GM19239 (cell line): ENCODE results near the gene ELF3.
A peak's percentile ranks its signal among the peaks of the same experiment; 100 is the strongest.
"Not testable (repeated sequence)": the region's sequence is repeated elsewhere in the genome, so short reads cannot be mapped to it uniquely, and the experiment has no call there.

Source experiments
- DNase-seq: peaks from one replicate; pipeline ENCODE4 v3.0.0; 2011; ENCODE audit warnings: low spot score; ENCODE audit not compliant: insufficient read length
- FAIRE-seq: peaks from 2 replicates; lab custom pipeline; 2011; peaks lifted over from hg19 to GRCh38; lab: Jason Lieb, UNC

ELF3 gene

DNA sequence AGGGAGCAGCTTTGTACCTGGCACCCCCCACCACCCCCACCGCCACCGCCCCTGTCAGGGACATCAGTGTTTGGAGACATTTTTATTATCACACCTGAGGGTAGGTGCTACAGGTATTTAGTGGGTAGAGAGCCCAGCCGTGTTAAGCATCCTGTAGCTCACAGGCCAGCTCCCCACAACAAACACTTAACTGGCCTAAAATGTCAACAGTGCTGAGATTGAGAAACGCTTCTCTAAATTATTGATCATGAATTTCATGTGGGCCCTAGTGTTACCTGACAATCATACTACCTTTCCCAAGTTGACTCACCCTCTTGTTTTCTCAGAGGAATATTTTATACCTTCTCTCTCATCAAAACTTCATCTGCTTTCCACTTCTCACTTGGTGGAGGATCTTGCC is 21.4 kb downstream of the ELF3 start:
- FAIRE-seq (no peak), DNase-seq (no peak)

DNA sequence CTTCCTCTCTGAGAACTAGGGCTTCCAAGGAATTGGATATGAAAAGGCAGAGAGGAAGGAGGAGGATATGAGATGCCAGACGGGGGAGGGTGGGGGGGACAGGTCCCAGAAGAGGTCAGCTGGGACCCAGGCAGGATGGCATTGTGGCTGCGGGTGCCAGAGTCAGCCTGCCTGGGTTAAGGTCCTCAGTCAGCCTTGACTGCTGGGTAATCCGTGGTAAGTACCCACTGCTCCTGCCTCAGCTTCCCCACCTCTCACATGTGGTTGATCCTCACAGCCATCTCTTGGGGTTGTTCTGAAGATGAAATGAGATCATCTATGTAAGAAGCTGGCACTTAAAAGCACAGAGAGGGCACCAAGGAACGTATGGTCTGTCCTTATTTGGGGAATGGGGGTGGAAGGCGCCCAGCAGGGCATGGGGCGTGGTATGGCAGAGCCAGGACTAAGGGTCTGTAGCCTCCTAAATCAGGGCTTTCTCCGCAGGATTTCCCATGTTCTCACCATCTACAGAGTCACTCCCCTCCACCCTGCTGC is 23.8 kb downstream of the ELF3 start:
- FAIRE-seq (no peak), DNase-seq (no peak)

DNA sequence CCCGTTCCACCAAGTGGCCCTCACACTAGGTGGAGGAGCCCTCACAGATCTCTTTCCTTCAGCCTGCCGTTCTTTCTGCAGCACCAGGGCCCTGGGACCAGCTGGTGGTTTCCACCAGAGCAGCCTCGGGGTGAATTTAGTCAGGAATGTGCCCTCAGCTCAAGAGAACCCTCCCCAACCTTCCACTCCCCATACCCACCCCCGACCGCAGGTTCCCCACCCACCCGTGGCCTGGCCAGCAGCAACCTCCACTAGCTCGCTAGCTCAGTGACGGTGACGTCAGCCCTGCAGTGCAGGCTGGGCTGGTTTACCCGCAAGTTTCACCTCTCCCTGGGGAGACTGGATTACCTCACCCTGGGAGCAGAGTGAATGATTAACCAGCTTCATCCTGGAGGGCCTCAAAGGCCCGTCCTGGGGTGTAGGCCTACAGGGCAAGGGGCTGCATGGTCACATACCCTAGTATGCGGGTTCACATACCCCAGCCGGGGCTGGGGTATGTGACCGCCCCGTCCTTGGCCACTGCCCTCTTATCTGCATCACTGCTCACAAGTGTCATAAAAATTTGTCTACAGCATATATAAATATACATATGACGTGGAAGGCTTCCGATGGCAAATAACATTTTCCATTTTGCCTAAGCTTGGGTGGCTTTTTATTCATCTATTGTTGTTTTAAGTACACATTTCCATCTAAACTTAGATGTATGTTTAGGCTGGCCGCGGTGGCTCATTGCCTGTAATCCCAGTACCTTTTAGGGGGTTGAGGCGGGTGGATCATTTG is 24.5 kb downstream of the ELF3 start:
- FAIRE-seq (no peak), DNase-seq (no peak)

DNA sequence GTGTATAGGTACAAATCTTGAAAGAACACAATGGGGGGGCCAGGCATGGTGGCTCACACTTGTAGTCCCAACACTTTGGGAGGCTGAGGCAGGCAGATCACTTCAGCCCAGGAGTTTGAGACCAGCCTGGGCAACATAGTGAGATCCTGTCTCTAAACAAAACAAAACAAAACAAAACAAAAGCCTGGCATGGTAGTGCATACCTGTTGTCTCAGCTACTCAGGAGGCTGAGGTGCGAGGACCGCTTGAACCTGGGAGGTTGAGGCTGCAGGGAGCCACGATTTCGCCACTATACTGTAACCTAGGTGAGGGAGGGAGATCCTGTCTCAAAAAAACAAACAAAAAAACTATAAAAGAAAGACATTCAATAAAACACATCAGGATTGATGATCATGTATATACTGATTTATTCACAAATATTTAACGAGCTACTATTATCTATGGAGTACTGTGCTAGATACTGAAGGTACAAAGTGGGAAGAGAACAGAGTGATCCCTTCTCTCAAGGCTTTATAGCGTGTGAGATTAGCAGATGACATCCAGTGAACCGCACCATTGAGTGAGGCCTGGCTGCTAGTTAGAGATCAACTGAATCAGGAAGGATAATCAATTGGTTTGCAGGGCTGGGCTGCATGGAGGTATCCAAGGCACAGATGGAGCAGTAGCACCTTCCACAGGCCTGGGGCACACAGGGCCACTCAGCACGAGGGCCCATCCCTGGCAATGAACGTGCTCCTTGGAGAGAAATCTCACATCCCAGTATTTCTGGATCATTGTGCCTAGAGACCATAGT is 26.4 kb downstream of the ELF3 start:
- DNase-seq = no peak
- FAIRE-seq = no peak

DNA sequence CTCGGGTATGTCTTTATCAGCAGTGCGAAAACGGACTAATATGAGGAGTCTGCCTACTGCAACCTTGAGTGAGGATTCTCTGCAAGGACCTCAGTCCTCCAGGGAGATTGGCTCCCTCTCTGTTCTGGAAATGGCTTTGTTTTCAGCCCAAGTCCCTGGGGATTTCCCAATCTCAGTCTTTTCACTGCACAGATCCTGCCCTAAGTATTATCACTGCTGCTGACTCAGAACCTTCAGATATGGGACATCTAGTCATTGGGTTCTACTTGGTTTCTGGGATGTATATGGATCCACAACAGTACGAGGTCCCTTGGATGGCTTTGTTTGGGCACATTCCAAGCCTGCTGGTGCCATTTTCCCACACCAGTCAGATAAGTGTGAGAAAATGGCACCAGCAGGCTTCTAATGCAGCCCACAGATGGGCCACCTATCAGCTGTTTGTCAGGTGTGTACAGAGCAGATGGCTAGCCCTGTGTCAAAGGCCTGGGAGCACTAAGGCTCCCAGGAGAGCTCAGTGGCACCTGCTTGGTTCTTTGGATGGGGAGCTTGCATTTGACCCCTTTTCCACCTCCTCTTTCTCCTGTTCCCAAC is 27.4 kb downstream of the ELF3 start:
- no peak for FAIRE-seq

DNA sequence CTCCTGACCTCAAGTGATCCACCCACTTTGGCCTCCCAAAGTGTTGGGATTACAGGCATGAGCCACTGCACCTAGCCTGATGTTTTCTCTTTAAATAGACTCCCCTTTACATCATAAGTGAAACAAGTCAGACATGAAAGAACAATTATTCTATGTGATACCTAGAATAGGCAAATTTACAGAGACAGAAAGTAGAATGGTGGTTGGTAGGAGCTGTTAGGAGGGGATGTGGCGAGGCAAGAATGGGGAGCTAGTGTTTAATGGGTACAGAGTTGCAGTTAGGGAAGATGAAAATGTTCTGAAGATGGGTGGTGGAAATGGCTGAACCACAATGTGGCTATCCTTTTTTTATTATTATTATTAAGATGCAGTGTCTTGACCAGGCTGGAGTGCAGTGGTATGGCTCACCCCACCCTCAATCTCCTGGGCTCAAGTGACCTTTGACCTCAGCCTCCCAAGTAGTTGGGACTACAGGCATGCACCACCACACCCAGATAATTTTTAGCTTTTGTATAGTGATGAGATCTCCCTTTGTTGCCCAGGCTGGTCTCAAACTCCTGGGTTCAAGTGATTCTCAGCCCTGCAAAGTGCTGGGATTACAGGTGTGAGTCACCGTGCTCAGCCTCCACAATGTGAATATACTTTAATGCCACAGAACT is 28.4 kb downstream of the ELF3 start:
- FAIRE-seq (peak; percentile 74), DNase-seq (no peak)

More for the DNA sequence above, 27.4 kb downstream of the ELF3 start:
- no peak for DNase-seq

DNA sequence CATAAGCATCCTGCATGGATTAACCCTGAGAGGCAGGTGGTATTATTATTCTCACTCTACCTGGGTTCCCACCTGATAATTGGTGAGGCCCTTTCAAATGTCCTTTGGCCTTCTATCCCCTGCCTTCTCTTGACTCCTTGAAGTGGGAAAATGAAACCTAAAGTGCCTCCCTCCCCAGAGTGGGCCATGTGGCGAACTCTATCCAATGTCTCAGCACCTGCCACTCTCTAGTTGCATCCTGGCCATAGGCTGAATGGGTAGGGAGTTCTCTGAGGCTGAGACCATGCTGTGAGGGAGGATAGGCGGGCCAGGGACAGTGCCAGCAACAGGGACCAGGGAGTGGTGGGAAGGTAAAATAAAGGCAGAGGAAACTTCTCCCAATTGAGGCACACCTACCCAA is 35.3 kb downstream of the ELF3 start:
- DNase-seq (no peak), FAIRE-seq (no peak)

DNA sequence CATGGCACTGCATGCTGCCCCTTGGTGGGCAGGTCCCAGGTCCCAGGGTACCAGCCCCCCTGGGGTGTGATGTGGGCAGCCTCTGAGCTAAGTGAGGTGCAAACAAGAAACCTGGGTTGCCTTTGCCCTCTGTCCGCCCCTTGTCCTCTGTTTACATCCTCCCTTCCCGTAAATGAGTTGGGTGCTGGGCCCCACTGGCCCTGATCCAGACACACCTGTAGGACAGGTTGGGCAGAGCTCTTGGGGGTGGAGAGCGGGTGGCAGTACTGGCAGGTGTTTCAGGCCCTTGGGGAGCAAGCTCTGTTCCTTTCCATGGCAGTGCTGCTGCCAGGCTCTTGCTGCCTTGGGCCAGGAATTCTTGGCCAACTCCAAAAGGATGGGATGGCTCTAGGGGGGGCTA is 35.8 kb downstream of the ELF3 start:
- DNase-seq (no peak), FAIRE-seq (no peak)

DNA sequence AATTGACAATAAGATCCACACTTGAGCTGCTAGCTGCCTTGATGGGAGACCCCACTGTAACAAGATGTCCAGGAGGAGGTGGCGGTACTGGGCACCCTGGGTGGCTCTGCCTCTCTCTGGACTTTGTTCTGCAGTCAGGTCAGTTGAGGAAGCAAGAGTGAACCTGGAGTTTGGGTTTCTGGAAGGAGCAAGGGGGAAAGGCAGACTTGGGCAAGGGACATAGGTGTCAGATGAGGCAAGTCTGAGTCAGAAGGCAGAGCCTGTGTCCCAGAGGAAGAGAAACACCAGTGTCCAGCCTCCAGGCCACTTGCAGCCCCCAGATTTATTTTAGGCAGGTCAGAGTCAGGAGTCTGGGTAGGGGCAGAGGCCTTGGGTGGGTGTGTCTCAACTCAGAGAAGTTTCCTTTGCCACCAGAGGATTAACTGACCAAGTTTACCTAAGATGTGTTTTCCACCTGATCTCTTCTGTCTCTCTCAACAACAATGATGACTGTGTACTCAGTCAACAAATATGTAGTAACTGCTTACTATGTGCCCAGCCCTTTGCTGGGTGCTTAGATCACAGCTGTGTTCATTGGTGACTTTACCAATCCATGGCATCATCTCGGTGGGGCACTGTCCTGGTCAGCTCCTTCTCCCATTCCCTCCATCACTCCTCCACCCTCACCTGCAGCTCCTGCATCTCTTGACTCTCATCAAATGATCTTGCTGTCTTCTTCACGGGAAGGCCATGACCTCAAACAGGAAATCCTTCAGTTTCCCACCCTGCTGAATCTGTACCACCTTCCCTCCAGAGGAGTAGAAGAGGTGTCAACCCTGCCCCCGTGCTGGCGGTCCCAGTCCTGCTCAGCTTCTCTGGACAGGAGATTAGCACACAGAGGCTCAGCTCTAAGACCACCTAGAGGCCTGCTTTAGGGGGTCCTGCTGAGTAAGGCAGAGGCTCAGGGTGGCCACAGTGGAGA is 36.6 kb downstream of the ELF3 start:
- no peak for DNase-seq
- no peak for FAIRE-seq

DNA sequence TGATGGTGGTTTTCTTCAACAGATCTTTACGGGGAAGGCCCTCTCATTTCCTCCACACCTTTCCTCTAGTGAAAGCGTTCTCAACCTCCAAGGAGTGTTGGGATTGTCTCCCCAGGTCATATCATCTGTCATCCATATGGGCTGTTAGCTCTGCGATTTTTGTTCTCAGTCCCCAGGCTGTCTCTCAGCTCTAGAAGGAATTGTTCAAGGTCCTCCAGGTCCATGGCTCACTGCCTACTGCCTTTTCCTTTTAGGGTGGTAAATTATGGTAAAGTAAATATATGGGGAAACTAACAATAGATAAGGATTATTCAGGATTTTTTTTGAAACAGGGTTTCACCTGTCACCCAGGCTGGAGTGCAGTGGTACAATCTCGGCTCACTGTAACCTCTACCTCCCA is 37.6 kb downstream of the ELF3 start:
- FAIRE-seq = no peak
- DNase-seq = no peak

DNA sequence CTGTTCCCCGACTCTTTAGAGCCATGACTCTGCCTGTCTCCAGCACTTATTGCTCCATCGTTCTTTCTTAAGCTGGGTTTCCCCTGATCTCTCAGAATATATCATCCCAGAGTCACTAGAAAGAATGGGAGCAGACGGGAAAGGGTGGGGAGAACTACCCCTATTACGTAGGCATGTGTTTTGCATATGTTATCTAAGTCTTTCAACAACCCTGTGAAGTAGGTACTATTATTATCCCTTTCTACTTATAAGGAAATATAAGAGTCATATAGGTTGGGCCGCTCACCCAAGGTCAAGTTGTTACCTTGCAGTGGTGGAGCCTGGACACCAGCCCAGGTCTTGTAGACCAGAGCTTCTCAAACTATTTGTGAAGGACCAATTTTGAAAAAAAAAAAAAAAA is 38.7 kb downstream of the ELF3 start:
- FAIRE-seq (no peak), DNase-seq (no peak)

DNA sequence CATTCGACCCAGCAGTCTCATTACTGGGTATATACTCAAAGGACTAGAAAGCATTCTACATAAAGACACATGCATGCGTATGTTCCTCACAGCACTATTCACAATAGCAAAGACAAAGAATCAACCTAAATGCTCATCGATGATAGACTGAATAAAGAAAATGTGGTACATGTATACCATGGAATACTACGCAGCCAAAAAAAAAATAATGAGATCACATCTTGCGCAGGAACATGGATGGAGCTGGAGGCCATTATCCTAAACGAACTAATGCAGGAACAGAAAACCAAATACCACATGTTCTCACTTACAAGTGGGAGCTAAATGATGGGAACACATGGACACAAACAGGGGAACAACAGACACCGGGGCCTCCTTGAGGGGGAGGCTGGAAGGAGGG is 43.7 kb downstream of the ELF3 start:
- DNase-seq (no peak), FAIRE-seq (no peak)

DNA sequence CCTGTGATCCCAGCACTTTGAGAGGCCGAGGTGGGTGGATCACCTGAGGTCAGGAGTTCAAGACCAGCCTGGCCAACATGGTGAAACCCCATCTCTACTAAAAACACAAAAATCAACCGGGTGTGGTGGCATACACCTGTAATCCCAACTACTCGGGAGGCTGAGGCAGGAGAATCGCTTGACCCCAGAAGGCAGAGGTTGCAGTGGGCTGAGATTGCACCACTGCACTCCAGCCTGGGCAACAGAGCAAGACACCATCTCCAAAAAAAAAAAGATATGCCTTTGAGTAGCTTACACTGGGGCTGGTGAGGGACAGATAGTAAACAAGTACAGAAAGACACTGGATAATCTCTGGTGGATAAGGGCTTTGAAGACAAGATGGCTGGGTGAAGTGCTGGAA is 44.3 kb downstream of the ELF3 start:
- not testable (repeated sequence) for DNase-seq, FAIRE-seq

DNA sequence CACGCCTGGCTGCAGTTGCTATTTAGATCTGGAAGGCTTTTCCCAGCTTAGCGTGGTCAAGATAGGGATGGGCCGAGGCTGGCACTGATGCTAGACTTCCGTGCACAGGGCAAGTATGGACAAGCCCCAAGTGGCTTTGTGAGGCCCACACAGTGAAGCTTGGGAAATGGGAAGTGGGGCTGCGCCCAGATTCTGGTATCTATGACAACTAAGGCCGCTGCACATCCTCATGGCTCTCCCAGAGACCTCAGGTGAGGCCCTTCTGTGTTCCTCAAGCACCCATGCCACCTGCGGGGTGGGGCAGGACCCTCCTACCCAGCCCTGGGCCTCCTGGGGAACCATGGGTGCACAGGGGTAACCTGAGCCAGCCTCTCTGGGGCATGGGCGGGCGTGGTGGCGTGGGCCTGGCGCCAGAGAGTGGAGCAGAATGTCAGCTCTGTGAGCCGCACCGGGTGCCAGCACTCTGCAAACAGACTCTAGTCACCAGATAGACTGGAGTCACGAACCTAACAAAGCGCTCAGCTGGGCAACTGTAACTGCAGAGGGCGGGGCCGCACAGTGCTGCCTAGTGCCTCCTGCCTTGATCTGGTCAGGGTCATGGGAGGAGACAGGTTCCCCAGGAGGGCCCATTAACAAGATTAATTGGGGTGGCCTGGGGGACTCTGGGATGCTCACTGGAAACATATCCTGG is 46.4 kb downstream of the ELF3 start:
- DNase-seq = no peak
- FAIRE-seq = no peak

DNA sequence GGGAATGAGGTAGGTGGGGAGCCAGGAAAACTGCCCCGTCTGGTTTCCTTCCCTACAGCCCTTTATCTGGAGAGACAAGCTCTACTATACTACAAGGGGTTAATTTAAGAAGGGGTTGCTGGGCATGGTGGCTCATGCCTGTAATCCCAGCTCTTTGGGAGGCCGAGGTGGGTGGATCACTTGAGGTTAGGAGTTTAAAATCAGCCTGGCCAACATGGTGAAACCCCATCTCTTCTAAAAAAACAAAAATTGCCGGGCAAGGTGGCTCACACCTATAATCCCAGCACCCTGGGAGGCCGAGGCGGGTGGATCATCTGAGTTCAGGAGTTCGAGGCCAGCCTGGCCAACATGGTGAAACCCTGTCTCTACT is 46.9 kb downstream of the ELF3 start:
- not testable (repeated sequence) for DNase-seq, FAIRE-seq

DNA sequence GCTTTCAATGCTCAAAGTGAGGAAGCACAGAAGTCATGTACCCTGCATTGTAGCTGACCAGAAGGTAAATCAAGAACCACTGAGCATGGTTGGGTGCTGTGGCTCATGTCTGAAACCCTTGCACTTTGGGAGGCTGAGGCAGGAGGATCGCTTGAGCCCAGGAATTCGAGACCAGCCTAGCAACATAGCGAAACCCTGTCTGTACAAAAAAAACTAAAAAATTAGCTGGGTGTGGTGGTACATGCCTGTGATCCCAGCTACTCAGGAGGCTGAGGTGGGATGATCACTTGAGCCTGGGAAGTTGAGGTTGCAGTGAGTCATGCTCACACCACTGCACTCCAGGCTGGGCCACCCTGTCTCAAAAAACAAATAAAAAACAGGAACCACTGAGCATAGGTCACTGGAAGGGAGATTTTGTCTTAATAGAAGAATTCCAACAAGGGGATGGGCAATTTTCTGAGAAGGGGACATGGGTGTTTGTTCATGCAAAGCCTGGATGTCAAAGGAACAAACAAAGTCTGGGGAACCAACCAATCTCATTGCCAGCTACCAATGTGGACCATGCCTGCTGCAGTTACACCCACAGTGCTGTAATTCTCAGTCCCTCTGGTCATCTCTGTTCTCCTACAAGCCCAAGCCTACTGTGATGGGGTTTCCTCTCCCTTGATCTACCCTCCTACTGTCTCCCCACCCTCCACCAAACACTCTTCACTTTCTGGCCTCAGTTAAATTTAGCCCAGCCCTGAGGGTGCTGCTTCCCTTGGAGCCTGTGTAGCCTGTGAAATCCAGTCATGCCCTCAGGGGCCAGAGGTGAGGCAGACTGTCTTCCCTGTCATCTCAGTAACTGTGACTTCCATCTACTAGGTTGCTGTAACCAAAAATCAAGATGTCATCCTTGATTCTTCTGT is 47.9 kb downstream of the ELF3 start:
- DNase-seq (no peak), FAIRE-seq (no peak)

DNA sequence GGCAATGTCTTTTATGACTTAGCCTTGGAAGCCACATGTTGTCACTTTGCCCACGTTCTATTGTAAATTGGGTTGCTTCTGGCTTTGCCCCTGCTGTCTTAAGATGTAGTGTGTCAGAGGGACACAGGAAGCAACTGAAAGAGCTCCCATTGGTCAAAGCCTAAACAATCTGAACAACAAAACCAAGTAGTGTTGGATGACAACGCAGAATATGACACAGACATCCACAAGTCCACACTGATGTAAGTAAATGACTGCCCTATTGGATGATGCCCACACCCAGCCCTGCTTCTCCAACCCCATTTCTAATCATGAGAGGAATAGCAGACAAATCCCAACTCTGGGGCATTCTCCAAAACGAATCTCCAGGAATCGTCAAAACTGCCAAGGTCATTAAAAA is 50.7 kb downstream of the ELF3 start:
- DNase-seq (no peak), FAIRE-seq (no peak)

DNA sequence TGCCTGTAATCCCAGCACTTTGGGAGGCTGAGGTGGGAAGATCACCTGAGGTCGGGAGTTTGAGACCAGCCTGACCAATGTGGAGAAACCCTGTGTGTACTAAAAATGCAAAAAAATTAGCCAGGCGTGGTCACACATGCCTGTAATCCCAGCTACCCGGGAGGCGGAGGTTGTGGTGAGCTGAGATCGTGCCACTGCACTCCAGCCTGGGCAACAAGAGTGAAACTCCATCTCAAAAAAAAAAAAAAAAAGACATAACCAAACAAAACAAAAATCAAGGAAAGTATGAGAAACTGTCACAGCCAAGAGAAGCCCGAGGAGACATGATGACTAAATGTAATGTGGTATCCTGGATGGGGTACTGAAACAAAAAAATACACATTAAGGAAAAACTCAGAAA is 51.4 kb downstream of the ELF3 start:
- not testable (repeated sequence) for DNase-seq, FAIRE-seq
